ENCODE data around the gene RNPS1.

DNA sequence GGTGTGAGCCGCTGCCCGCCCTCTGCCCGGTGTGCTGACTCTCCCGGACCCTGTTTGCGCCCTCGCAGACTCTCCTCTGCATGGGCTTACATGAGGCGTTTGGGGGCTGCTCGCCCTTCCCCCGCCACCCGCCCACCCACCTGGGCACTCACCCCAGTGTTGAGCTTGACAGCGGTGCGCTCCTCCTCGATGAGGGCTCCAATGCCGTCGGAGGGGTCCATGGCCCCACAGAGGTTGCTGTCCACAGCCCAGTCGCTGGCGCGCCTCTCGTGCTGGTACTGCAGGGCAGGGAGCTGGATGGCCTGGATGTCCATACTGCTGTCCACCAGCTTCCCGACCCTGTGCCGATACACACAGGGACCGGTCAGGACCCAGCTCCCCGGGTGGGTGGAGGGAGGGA lies 21.4 kb upstream of the RNPS1 start:
- TF ChIP-seq POLR2A (IDR thresholded peaks at IDR 0.05): no peak
- TF ChIP-seq, protein P1, sequence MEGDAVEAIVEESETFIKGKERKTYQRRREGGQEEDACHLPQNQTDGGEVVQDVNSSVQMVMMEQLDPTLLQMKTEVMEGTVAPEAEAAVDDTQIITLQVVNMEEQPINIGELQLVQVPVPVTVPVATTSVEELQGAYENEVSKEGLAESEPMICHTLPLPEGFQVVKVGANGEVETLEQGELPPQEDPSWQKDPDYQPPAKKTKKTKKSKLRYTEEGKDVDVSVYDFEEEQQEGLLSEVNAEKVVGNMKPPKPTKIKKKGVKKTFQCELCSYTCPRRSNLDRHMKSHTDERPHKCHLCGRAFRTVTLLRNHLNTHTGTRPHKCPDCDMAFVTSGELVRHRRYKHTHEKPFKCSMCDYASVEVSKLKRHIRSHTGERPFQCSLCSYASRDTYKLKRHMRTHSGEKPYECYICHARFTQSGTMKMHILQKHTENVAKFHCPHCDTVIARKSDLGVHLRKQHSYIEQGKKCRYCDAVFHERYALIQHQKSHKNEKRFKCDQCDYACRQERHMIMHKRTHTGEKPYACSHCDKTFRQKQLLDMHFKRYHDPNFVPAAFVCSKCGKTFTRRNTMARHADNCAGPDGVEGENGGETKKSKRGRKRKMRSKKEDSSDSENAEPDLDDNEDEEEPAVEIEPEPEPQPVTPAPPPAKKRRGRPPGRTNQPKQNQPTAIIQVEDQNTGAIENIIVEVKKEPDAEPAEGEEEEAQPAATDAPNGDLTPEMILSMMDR (IDR thresholded peaks at IDR 0.05): no peak

Measured in thyroid gland (tissue), 4 donors.